Prostate gland (tissue), 2 donors: ENCODE results near the gene NEK2. TPM values are rescaled to one million over a fixed set of nuclear protein-coding genes. Genes with fewer than 3 reads are reported as not detected.

Source experiments
- DNase-seq: peaks from one replicate; pipeline ENCODE4 v3.0.0-alpha.2; 2019; ENCODE audit warnings: low spot score
- H3K27ac ChIP-seq, 2 donors: fragments of 200-600 bp; sonication (generic); 2 replicates each; pipeline ENCODE4 v1.5.1; 2017 to 2019
- H3K27me3 ChIP-seq: fragments of 200-600 bp; sonication (generic); replicated peaks from 2 replicates; pipeline ENCODE4 v1.5.1; 2019; ENCODE audit not compliant: insufficient read depth
- H3K36me3 ChIP-seq, 2 donors: fragments of 200-600 bp; sonication (generic); 1 replicate in 1 of 2; 2 replicates in 1 of 2; pipeline versions ENCODE4 v1.5.1 to v1.8.1; 2017 to 2019
- H3K4me1 ChIP-seq: fragments of 200-600 bp; sonication (generic); replicated peaks from 2 replicates; pipeline ENCODE4 v1.5.1; 2019
- H3K4me3 ChIP-seq, 2 donors: fragments of 200-600 bp; sonication (generic); 2 replicates each; pipeline ENCODE4 v1.5.1; 2017 to 2019
- H3K9me3 ChIP-seq: fragments of 200-600 bp; sonication (generic); 2 replicates; pipeline ENCODE4 v1.5.1; 2017
- POLR2A ChIP-seq: fragments of 450-650 bp; IDR thresholded peaks from one replicate; pipeline ENCODE4 v1.6.1; 2016; ENCODE audit warnings: antibody characterized with exemption, mild to moderate bottlenecking
- POLR2AphosphoS5 ChIP-seq: sonication (generic); formaldehyde crosslinking; IDR thresholded peaks from one replicate; pipeline ENCODE4 v1.6.1; 2017; ENCODE audit warnings: antibody characterized with exemption
- WGBS: methylation state at CpG from one replicate; pipeline ENCODE4 v1.1.5; 2018; 5-methylcytosine and 5-hydroxymethylcytosine counted together
- intact Hi-C: fragments of 100-400 bp; cut with DNase I; formaldehyde crosslinking; loops from one replicate; pipeline ENCODE4 v1.14.2; 2022
- total RNA-seq, 2 donors: library from RNA; depleted of rRNA; stranded (reverse); fragments of >200 nt; gene quantifications; one replicate each; pipeline ENCODE4 v1.1.0, GENCODE V29; 2016
- TF ChIP-seq, protein P1 (sequence below), 4 experiments: fragments of 200-600 bp in 2 of 4; fragments of 450-650 bp in 2 of 4; sonication (generic) in 2 of 4; IDR thresholded peaks; 1 replicate in 3 of 4; 2 replicates in 1 of 4; pipeline ENCODE4 v1.5.1; 2016 to 2019; ENCODE audit warnings: antibody characterized with exemption in 4 of 4, mild to moderate bottlenecking in 2 of 4, moderate library complexity in 2 of 4

Gene NEK2
- total RNA-seq, 2 donors from 2014 or later = 1.7 to 8.5 TPM

GRCh38 chr1:211708926-211709325, 33.5 kb upstream of the NEK2 start:
- H3K36me3 ChIP-seq = no peaks in the 10 kb centered on the region
- H3K9me3 ChIP-seq = no peaks in the 10 kb centered on the region
- intact Hi-C loops = no loop called here
- H3K4me3 ChIP-seq = no peak overlapping the region
- H3K27me3 ChIP-seq = no peaks in the 10 kb centered on the region
- TF ChIP-seq POLR2AphosphoS5 (no peak), POLR2A (no peak)
- TF ChIP-seq, protein P1, sequence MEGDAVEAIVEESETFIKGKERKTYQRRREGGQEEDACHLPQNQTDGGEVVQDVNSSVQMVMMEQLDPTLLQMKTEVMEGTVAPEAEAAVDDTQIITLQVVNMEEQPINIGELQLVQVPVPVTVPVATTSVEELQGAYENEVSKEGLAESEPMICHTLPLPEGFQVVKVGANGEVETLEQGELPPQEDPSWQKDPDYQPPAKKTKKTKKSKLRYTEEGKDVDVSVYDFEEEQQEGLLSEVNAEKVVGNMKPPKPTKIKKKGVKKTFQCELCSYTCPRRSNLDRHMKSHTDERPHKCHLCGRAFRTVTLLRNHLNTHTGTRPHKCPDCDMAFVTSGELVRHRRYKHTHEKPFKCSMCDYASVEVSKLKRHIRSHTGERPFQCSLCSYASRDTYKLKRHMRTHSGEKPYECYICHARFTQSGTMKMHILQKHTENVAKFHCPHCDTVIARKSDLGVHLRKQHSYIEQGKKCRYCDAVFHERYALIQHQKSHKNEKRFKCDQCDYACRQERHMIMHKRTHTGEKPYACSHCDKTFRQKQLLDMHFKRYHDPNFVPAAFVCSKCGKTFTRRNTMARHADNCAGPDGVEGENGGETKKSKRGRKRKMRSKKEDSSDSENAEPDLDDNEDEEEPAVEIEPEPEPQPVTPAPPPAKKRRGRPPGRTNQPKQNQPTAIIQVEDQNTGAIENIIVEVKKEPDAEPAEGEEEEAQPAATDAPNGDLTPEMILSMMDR (IDR thresholded peaks at IDR 0.05) = no peak
- no peaks in the 10 kb centered on the region for H3K4me1 ChIP-seq
- 91% methylated on average over 4 of the region's 4 CpGs for WGBS
- H3K27ac ChIP-seq = no peak overlapping the region
- DNase-seq = no peak

DNA sequence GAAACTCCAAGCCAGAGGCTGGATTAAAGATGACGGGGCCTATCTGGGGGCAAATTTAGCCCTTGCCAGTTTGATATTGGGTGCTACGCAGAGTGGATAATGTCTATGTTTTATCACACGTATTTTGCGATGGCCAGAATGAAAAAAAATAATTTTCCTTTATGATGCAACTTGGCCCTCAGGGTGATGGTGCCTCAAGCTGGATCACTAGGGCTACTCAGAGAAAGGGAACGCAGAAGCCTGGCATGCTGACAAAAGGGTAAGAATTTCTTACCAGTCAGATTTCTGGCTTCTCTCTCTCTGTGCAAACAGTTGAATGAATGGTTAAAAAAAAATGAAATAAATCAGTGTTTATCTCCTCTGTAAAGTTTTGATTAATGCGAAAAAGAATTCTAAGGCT, 32.6 kb upstream of the NEK2 start:
- H3K27me3 ChIP-seq = no peaks in the 10 kb centered on the region
- 90% methylated on average over 6 of the region's 6 CpGs for WGBS

GRCh38 chr1:211705467-211706091, 30.2 kb upstream of the NEK2 start:
- Histone ChIP-seq H3K9me3 (no peaks in the 10 kb centered on the region), H3K4me3 (no peak overlapping the region), H3K27ac (no peak overlapping the region), H3K36me3 (no peaks in the 10 kb centered on the region), H3K27me3 (no peaks in the 10 kb centered on the region), H3K4me1 (no peaks in the 10 kb centered on the region)
- intact Hi-C loops = no loop called here
- no peak for DNase-seq
- 18% methylated on average over 6 of the region's 6 CpGs for WGBS
- TF ChIP-seq POLR2A = no peak
- no peak for TF ChIP-seq POLR2AphosphoS5
- TF ChIP-seq, protein P1 (IDR thresholded peaks at IDR 0.05) = no peak

More for the DNA sequence above, 32.6 kb upstream of the NEK2 start:
- no peak overlapping the region for H3K4me3 ChIP-seq
- TF ChIP-seq, protein P1 (IDR thresholded peaks at IDR 0.05) = no peak
- TF ChIP-seq POLR2A = no peak
- TF ChIP-seq POLR2AphosphoS5 = no peak
- no peaks in the 10 kb centered on the region for H3K4me1 ChIP-seq
- H3K36me3 ChIP-seq = no peaks in the 10 kb centered on the region
- no peaks in the 10 kb centered on the region for H3K9me3 ChIP-seq
- H3K27ac ChIP-seq = no peak overlapping the region
- intact Hi-C loops = no loop called here
- no peak for DNase-seq

- intact Hi-C loops = no loop called here
- H3K4me1 ChIP-seq = no peaks in the 10 kb centered on the region
- no peaks in the 10 kb centered on the region for H3K9me3 ChIP-seq
- TF ChIP-seq POLR2A = no peak
- TF ChIP-seq, protein P1 (IDR thresholded peaks at IDR 0.05) = no peak
- TF ChIP-seq POLR2AphosphoS5 = no peak
- no peak overlapping the region for H3K4me3 ChIP-seq
- WGBS = 98% methylated on average over 3 of the region's 3 CpGs
- H3K27ac ChIP-seq = no peak overlapping the region
- H3K36me3 ChIP-seq = no peaks in the 10 kb centered on the region
- DNase-seq = no peak
- no peaks in the 10 kb centered on the region for H3K27me3 ChIP-seq
Measured at GRCh38 chr1:211704543-211704942, 29.1 kb upstream of the NEK2 start.

- Histone ChIP-seq H3K9me3 (no peaks in the 10 kb centered on the region), H3K4me3 (no peak overlapping the region), H3K4me1 (no peaks in the 10 kb centered on the region), H3K27me3 (no peaks in the 10 kb centered on the region), H3K27ac (no peak overlapping the region), H3K36me3 (no peaks in the 10 kb centered on the region)
- TF ChIP-seq, protein P1 (IDR thresholded peaks at IDR 0.05) = no peak
- no peak for TF ChIP-seq POLR2A
- no peak for TF ChIP-seq POLR2AphosphoS5
- no peak for DNase-seq
- WGBS = 66% methylated on average over 11 of the region's 11 CpGs
- intact Hi-C loops = no loop called here
Measured at GRCh38 chr1:211703812-211704537, 28.6 kb upstream of the NEK2 start.
